RWPE2 (cell line): ENCODE measurements around the gene TCTA.

Experiments used
- ATAC-seq: fragments of 200-7000 bp; cut with Tn5 transposase; 3 replicates; pipeline ENCODE4 v1.9.1; 2021; ENCODE audit warnings: low read depth
- DNase-seq: peaks from one replicate; pipeline ENCODE4 v3.0.0-alpha.2; 2020; ENCODE audit warnings: low spot score
- H3K27ac ChIP-seq: fragments of 450-650 bp; 2 replicates; pipeline ENCODE4 v1.5.1; 2017; ENCODE audit warnings: mild to moderate bottlenecking; ENCODE audit not compliant: poor library complexity, severe bottlenecking
- H3K27me3 ChIP-seq: fragments of 250-450 bp; sonication (Bioruptor Pico); 2 replicates; pipeline ENCODE4 v1.5.1; 2021; ENCODE audit warnings: mild to moderate bottlenecking, moderate library complexity; ENCODE audit not compliant: insufficient read depth, poor library complexity, severe bottlenecking
- H3K36me3 ChIP-seq: fragments of 250-450 bp; sonication (Bioruptor Pico); 2 replicates; pipeline ENCODE4 v1.5.1; 2020; ENCODE audit warnings: low read depth, mild to moderate bottlenecking, moderate library complexity
- H3K4me1 ChIP-seq: fragments of 250-450 bp; sonication (Bioruptor Pico); 2 replicates; pipeline ENCODE4 v1.5.1; 2021; ENCODE audit warnings: mild to moderate bottlenecking, moderate library complexity; ENCODE audit not compliant: insufficient read depth, poor library complexity, severe bottlenecking
- H3K4me3 ChIP-seq: fragments of 250-450 bp; sonication (Bioruptor Pico); 2 replicates; pipeline ENCODE4 v1.5.1; 2021; ENCODE audit warnings: mild to moderate bottlenecking, moderate library complexity; ENCODE audit not compliant: severe bottlenecking
- H3K9me3 ChIP-seq: fragments of 250-450 bp; sonication (Bioruptor Pico); 2 replicates; pipeline ENCODE4 v1.5.1; 2021; ENCODE audit warnings: mild to moderate bottlenecking, moderate library complexity; ENCODE audit not compliant: severe bottlenecking
- CTCF ChIP-seq: fragments of 450-650 bp; IDR thresholded peaks from one replicate; pipeline ENCODE4 v1.5.1; 2017; ENCODE audit warnings: mild to moderate bottlenecking, moderate library complexity; ENCODE audit not compliant: poor library complexity, severe bottlenecking

The TCTA gene

DNA sequence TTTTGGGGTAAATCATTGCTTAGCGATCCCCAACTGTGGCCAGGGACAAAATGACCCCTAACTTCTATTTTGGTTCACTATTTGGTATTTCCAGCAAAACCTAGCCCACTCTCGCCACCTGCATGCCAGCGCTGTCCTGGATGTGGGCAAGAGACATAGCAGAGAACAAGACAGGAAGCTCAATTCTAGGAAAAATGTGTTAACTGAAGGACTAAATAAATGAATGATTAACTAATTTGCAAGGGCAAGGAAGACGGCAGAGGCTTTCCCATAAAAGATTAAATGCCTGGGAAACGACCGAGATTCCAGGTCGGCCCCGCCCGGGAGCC lies 16.5 kb downstream of the TCTA start:
- DNase-seq (no peak), ATAC-seq (peak; percentile 5; the same call in 1 of the 3 replicates)
- Histone ChIP-seq H3K9me3 (no peaks in the 10 kb centered on the region), H3K36me3 (no peaks in the 10 kb centered on the region; the same call in 1 of the 2 replicates), H3K27me3 (no peaks in the 10 kb centered on the region), H3K4me1 (no peaks in the 10 kb centered on the region), H3K27ac (peak overlapping the region; percentile 65), H3K4me3 (peak overlapping the region; percentile 79)
- peak; percentile 12 for TF ChIP-seq CTCF

GRCh38 chr3:49434731-49435130 lies 22.5 kb downstream of the TCTA start:
- H3K9me3 ChIP-seq, result no peaks in the 10 kb centered on the region
- TF ChIP-seq CTCF, result no peak
- no peak overlapping the region for H3K27ac ChIP-seq
- no peaks in the 10 kb centered on the region for H3K4me1 ChIP-seq
- no peak for DNase-seq
- no peak overlapping the region for H3K4me3 ChIP-seq
- no peaks in the 10 kb centered on the region for H3K27me3 ChIP-seq
- ATAC-seq, result no peak
- H3K36me3 ChIP-seq, result no peaks in the 10 kb centered on the region

GRCh38 chr3:49445391-49445790 lies 33.2 kb downstream of the TCTA start:
- ATAC-seq (no peak), DNase-seq (no peak)

GRCh38 chr3:49453621-49454020 lies 41.4 kb downstream of the TCTA start:
- no peaks in the 10 kb centered on the region for H3K4me1 ChIP-seq
- no peak overlapping the region for H3K4me3 ChIP-seq
- no peaks in the 10 kb centered on the region for H3K9me3 ChIP-seq
- H3K36me3 ChIP-seq, result no peaks in the 10 kb centered on the region
- no peak for DNase-seq
- H3K27me3 ChIP-seq, result no peaks in the 10 kb centered on the region
- no peak for TF ChIP-seq CTCF
- ATAC-seq, result no peak
- H3K27ac ChIP-seq, result no peak overlapping the region

More at GRCh38 chr3:49445391-49445790, 33.2 kb downstream of the TCTA start:
- H3K27ac ChIP-seq, result peak overlapping the region; percentile 56
- no peak overlapping the region for H3K4me3 ChIP-seq
- H3K4me1 ChIP-seq, result peaks cover 5% of the 10 kb centered on the region
- TF ChIP-seq CTCF, result no peak
- H3K9me3 ChIP-seq, result no peaks in the 10 kb centered on the region
- H3K27me3 ChIP-seq, result no peaks in the 10 kb centered on the region
- H3K36me3 ChIP-seq, result no peaks in the 10 kb centered on the region

DNA sequence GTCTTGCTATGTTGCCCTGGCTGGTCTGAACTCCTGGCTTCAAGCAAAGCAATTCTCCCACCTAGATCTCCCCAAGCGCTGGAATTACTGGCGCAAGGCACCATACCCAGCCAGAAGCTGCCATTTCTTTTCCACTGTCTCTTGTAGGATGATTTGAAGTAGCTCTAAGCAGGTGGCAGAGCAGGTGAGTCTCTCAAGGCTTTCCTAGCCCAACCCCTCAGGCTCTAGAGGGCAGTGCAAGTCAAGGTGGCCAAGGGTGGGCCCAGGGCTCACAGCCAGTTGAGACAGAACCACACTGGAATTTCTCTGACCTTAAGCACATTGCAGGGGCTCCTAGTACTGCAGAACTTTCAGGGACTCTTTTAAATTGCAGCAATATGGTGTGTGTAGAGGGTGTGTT lies 42.2 kb downstream of the TCTA start:
- Histone ChIP-seq H3K9me3 (no peaks in the 10 kb centered on the region), H3K27ac (no peak overlapping the region), H3K27me3 (no peaks in the 10 kb centered on the region), H3K4me1 (no peaks in the 10 kb centered on the region), H3K4me3 (no peak overlapping the region), H3K36me3 (no peaks in the 10 kb centered on the region)
- DNase-seq (no peak), ATAC-seq (peak; percentile 92)
- peak; percentile 68 for TF ChIP-seq CTCF
